ENCODE data around the gene CCDC80. TPM values are rescaled to one million over a fixed set of nuclear protein-coding genes. Genes with fewer than 3 reads are reported as not detected.

The CCDC80 gene
- total RNA-seq, 1 donor from 2014 or later, result 0.86 TPM

GRCh38 chr3:112646623-112647022 lies 5.7 kb upstream of the CCDC80 start:
- no peak for TF ChIP-seq CTCF (IDR thresholded peaks at IDR 0.05; ENCODE audit: partially characterized antibody, unreplicated experiment)
- Mint-ChIP-seq H3K4me3 (ENCODE audit: unreplicated experiment) (no peak overlapping the region), H3K36me3 (ENCODE audit: unreplicated experiment) (no peaks in the 10 kb centered on the region), H3K27me3 (ENCODE audit: unreplicated experiment) (no peaks in the 10 kb centered on the region), H3K27ac (ENCODE audit: unreplicated experiment) (no peak overlapping the region), H3K4me1 (ENCODE audit: low read depth, unreplicated experiment) (peaks cover 7% of the 10 kb centered on the region), H3K9me3 (ENCODE audit: unreplicated experiment) (no peaks in the 10 kb centered on the region)
- DNase-seq, result no peak

GRCh38 chr3:112644453-112644852 lies 3.5 kb upstream of the CCDC80 start:
- Mint-ChIP-seq H3K4me1 (ENCODE audit: low read depth, unreplicated experiment) (peaks cover 7% of the 10 kb centered on the region), H3K27ac (ENCODE audit: unreplicated experiment) (no peak overlapping the region), H3K27me3 (ENCODE audit: unreplicated experiment) (no peaks in the 10 kb centered on the region), H3K9me3 (ENCODE audit: unreplicated experiment) (no peaks in the 10 kb centered on the region), H3K36me3 (ENCODE audit: unreplicated experiment) (no peaks in the 10 kb centered on the region), H3K4me3 (ENCODE audit: unreplicated experiment) (no peak overlapping the region)
- DNase-seq, result no peak
- no peak for TF ChIP-seq CTCF (IDR thresholded peaks at IDR 0.05; ENCODE audit: partially characterized antibody, unreplicated experiment)

DNA sequence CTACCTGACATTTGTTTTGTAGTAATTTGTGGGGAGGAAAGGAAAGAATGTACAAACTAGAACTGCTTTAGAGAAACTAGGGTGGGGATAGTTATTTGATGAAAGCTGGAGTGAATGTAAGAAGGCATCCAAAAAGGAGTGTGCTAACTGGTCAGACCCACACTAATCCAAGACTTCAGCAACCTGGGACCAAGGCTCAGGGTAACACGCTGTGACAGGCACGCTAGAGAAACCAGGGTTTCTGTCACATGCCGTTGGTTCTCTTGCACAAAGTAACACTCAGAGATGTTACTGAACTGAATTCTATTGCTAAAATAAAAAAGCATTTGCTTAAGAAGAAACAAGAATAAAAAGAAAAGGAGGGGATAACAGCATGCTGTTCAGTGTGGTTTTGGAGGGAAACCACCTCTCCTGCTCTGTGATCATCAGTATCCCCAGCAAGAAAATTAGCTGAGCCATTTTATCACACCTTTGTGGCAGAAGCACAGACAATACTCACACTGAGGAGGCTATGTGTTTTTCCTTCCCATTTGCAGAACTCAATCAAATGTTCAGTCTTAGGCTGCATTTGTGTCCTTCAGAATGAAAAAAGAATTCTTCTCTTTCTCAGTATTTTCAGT lies 2.8 kb upstream of the CCDC80 start:
- no peak for DNase-seq
- H3K36me3 Mint-ChIP-seq (ENCODE audit: unreplicated experiment), result no peaks in the 10 kb centered on the region
- no peak overlapping the region for H3K27ac Mint-ChIP-seq (ENCODE audit: unreplicated experiment)
- H3K9me3 Mint-ChIP-seq (ENCODE audit: unreplicated experiment), result no peaks in the 10 kb centered on the region
- peak overlapping the region; percentile 4 for H3K4me3 Mint-ChIP-seq (ENCODE audit: unreplicated experiment)
- peaks cover 7% of the 10 kb centered on the region for H3K4me1 Mint-ChIP-seq (ENCODE audit: low read depth, unreplicated experiment)
- TF ChIP-seq CTCF (IDR thresholded peaks at IDR 0.05; ENCODE audit: partially characterized antibody, unreplicated experiment), result no peak
- H3K27me3 Mint-ChIP-seq (ENCODE audit: unreplicated experiment), result no peaks in the 10 kb centered on the region

GRCh38 chr3:112642912-112643506 lies 2.1 kb upstream of the CCDC80 start:
- Mint-ChIP-seq H3K27me3 (ENCODE audit: unreplicated experiment) (no peaks in the 10 kb centered on the region), H3K4me3 (ENCODE audit: unreplicated experiment) (peak overlapping the region; percentile 59), H3K36me3 (ENCODE audit: unreplicated experiment) (no peaks in the 10 kb centered on the region), H3K4me1 (ENCODE audit: low read depth, unreplicated experiment) (peaks cover 7% of the 10 kb centered on the region), H3K9me3 (ENCODE audit: unreplicated experiment) (no peaks in the 10 kb centered on the region), H3K27ac (ENCODE audit: unreplicated experiment) (no peak overlapping the region)
- TF ChIP-seq CTCF (IDR thresholded peaks at IDR 0.05; ENCODE audit: partially characterized antibody, unreplicated experiment), result peak; percentile 21
- peak; percentile 82 for DNase-seq

DNA sequence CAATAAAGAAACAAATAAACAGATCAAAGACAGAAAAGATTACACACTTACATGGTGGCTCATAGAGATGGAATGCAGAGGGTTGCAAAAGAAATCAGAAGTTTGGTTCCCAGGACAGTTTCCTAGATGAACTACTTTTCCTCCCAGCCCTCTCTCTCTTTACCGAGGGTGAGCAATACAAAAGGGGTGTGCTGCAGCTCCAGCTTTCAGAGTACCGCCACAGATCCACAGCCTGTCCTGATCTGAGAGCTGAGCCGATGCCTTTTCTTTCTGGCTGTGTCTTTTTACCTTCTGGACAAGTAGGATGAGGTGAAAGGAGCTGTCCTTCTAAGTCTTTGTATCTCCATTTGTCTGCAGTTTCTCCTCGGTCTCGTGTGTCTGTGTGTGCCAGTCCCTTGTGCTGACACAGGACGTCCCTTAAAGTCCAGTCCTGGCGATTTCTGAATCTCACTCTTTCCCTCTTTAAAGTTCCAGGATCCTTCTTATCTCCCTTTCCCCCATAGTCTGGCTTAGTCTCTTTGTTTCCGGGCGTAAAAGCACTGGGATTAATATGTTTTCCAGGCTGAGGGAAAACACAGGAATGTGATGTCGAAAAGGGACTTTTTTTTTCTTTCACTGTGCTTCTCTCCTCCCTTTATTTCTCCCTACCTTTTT lies 540 bp downstream of the CCDC80 start:
- H3K9me3 Mint-ChIP-seq (ENCODE audit: unreplicated experiment), result no peaks in the 10 kb centered on the region
- DNase-seq, result no peak
- peaks cover 2% of the 10 kb centered on the region for H3K27me3 Mint-ChIP-seq (ENCODE audit: unreplicated experiment)
- no peak for TF ChIP-seq CTCF (IDR thresholded peaks at IDR 0.05; ENCODE audit: partially characterized antibody, unreplicated experiment)
- no peak overlapping the region for H3K4me3 Mint-ChIP-seq (ENCODE audit: unreplicated experiment)
- H3K36me3 Mint-ChIP-seq (ENCODE audit: unreplicated experiment), result peaks cover 3% of the 10 kb centered on the region
- H3K27ac Mint-ChIP-seq (ENCODE audit: unreplicated experiment), result no peak overlapping the region
- peaks cover 6% of the 10 kb centered on the region for H3K4me1 Mint-ChIP-seq (ENCODE audit: low read depth, unreplicated experiment)
